ENCODE results near the gene ZNF200.
"Not testable (repeated sequence)": the region's sequence is repeated elsewhere in the genome, so short reads cannot be mapped to it uniquely, and the experiment has no call there.

ZNF200 gene

DNA sequence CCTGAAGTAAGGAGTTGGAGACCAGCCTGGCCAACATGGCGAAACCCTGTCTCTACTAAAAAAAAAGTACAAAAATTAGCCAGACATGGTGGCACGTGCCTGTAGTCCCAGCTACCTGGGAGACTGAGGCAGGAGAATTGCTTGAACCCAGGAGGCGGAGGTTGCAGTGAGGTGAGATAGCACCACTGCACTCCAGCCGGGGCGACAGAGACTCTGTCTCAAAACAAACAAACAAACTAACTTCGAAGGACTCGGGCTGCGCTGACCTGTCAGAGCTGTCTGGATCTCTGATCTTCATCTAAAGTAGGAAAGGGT, 52.7 kb downstream of the ZNF200 start:
- DNase-seq (ENCODE audit: insufficient read length, low spot score); FAIRE-seq: not testable (repeated sequence)

DNA sequence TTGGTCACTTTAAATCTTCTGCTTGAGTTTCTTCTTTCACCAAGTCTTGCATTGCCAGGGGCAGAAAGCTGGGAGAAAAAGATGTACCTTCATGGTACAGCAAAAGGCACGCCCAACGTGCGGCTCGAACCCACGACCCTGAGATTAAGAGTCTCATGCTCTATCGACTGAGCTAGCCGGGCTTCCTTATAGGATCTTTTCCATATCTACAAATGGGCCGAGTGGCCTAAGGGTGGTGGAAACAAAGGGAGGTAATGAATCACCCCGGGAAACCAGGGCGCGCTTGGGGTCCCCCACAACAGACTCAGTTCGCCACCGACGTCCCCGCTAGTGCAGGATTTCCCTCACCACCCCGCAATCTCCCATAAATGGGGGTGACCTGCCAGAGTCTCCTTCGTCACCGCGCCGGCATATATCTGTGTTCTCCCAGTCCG, 54.5 kb downstream of the ZNF200 start:
- no peak for DNase-seq (ENCODE audit: insufficient read length, low spot score)
- FAIRE-seq, result no peak

DNA sequence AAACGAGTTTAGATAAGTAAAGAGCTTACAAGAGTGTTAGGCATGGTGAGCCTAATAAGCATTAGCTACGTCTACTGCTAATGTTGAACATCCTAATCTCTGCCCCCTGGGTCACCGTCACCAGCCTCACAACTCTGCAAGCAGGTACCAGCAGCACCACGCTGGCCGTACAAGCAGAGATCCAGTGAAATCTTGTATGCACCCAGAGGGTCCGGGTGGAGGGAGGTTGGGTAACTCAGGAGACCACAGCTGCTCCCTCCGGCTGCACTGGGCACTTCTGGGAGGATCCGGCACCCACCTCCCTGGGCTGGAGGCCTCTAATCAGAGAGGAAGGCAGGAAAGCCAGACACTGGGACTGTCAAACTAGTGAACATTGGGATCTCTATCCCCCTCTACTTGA, 55.3 kb downstream of the ZNF200 start:
- DNase-seq (ENCODE audit: insufficient read length, low spot score), result no peak
- FAIRE-seq, result no peak

GRCh38 chr16:3175157-3176093, 59.5 kb downstream of the ZNF200 start:
- DNase-seq (ENCODE audit: insufficient read length, low spot score), result no peak

GRCh38 chr16:3174618-3175148, 60.3 kb downstream of the ZNF200 start:
- no peak for FAIRE-seq
- DNase-seq (ENCODE audit: insufficient read length, low spot score), result no peak

More at GRCh38 chr16:3175157-3176093, 59.5 kb downstream of the ZNF200 start:
- no peak for FAIRE-seq

DNA sequence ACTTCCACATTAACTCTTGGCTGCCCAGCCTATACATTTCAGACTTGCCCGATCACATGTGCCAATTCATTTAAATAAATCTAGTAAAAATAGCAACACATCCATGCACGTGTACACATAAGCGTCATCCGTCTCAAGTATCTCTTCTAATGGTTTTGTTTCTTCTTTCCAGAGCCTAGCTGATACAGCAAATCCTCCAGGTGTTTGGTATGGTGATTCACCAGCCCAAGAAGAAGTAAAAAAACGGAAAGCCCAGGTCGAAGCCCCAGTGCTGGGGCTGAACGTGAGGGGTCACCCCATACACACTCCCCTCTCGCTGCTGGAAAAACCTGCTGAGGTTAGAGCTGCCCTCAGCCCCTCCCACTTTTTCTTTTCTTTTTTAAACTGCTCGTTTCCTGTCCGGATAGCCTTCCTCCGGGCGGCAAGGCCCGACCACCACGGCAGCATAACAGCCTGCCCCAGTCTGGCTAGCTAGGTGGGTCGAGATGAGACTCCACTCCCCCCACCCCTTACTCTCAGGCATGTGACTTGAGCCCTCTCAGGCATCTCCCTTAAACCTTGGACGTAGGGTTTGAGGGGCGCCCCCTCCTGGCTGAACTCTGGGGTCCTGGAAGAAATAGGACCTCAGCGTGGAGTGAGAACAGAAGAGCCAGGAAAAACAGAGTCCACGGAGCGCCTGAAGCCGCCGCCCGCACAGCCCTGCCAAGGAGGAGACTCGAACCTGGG, 60.9 kb downstream of the ZNF200 start:
- FAIRE-seq, result no peak
- no peak for DNase-seq (ENCODE audit: insufficient read length, low spot score)

All from HTR-8/SVneo (cell line).